ENCODE measurements around the gene NOX4. TPM values are rescaled to one million over a fixed set of nuclear protein-coding genes. Genes with fewer than 3 reads are reported as not detected.
"Not testable (repeated sequence)": the region's sequence is repeated elsewhere in the genome, so short reads cannot be mapped to it uniquely, and the experiment has no call there.

Gene NOX4
- total RNA-seq, 2 experiments from 2014 or later = not detected

DNA sequence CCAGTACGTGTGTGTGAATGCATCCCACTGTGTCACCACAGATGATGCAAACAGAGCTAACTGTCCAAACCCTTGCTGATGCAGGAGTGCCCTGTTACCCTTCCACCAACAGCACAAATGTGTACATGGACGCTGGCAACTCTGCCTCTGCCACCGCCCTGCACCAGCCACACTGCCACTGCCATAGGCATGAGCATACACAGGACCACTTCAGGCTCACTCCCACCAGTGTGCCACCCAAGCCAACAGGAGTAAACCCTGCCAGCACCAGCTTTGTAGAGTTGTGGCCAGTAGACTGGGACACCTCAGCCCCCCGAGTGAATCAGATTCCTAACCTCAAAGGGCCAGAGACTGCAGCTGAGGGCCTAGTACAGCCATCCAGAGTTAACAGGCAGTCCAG is 34.0 kb downstream of the NOX4 start:
- ChIA-PET POLR2A (no interaction called here), CTCF (interaction anchor here (0.7 kb wide), 1 partner anchor 26 kb away, joined by 3 read pairs; no protein-coding TSS in a partner anchor)
- no peak for DNase-seq
- Mint-ChIP-seq H3K4me1 (no peaks in the 10 kb centered on the region), H3K9me3 (ENCODE audit: low read depth) (peaks cover 3% of the 10 kb centered on the region), H3K36me3 (ENCODE audit: low read depth) (no peaks in the 10 kb centered on the region), H3K27me3 (no peaks in the 10 kb centered on the region), H3K4me3 (no peak overlapping the region), H3K27ac (no peak overlapping the region)
- ATAC-seq = no peak
- intact Hi-C loops (cut with DNase I, micrococcal nuclease) = loop anchor here in 1 of 2 experiments (10.0 kb wide), 1 partner anchor 58 kb away; no protein-coding TSS in a partner anchor

GRCh38 chr11:89456681-89457080 is 34.5 kb downstream of the NOX4 start:
- no peak overlapping the region for H3K27ac Mint-ChIP-seq
- CTCF ChIA-PET = no interaction called here
- POLR2A ChIA-PET = no interaction called here
- H3K36me3 Mint-ChIP-seq (ENCODE audit: low read depth) = no peaks in the 10 kb centered on the region
- no peak for DNase-seq
- no peak overlapping the region for H3K4me3 Mint-ChIP-seq
- intact Hi-C loops (cut with DNase I, micrococcal nuclease) = loop anchor here in 1 of 2 experiments (10.0 kb wide), 1 partner anchor 58 kb away; no protein-coding TSS in a partner anchor
- H3K4me1 Mint-ChIP-seq = no peaks in the 10 kb centered on the region
- no peaks in the 10 kb centered on the region for H3K27me3 Mint-ChIP-seq
- H3K9me3 Mint-ChIP-seq (ENCODE audit: low read depth) = peaks cover 3% of the 10 kb centered on the region
- no peak for ATAC-seq

- H3K4me3 Mint-ChIP-seq = no peak overlapping the region
- ChIA-PET CTCF (interaction anchor here (0.7 kb wide), 1 partner anchor 126 kb away, joined by 3 read pairs; no protein-coding TSS in a partner anchor), POLR2A (no interaction called here)
- H3K27me3 Mint-ChIP-seq = no peaks in the 10 kb centered on the region
- no peak for ATAC-seq
- H3K9me3 Mint-ChIP-seq (ENCODE audit: low read depth) = peaks cover 3% of the 10 kb centered on the region
- no peaks in the 10 kb centered on the region for H3K36me3 Mint-ChIP-seq (ENCODE audit: low read depth)
- H3K4me1 Mint-ChIP-seq = no peaks in the 10 kb centered on the region
- DNase-seq = no peak
- H3K27ac Mint-ChIP-seq = no peak overlapping the region
- intact Hi-C loops (cut with DNase I, micrococcal nuclease) = loop anchor here in 1 of 2 experiments (10.0 kb wide), 1 partner anchor 62 kb away; no protein-coding TSS in a partner anchor
These were observed 38.4 kb downstream of the NOX4 start for GRCh38 chr11:89452780-89453179.

- ChIA-PET CTCF (no interaction called here), POLR2A (no interaction called here)
- Mint-ChIP-seq H3K27ac (no peak overlapping the region), H3K4me1 (no peaks in the 10 kb centered on the region), H3K27me3 (no peaks in the 10 kb centered on the region), H3K9me3 (ENCODE audit: low read depth) (no peaks in the 10 kb centered on the region), H3K4me3 (no peak overlapping the region), H3K36me3 (ENCODE audit: low read depth) (no peaks in the 10 kb centered on the region)
- no peak for DNase-seq
- no peak for ATAC-seq
- intact Hi-C loops (cut with DNase I, micrococcal nuclease) = loop anchor here in 1 of 2 experiments (10.0 kb wide), 1 partner anchor 57 kb away; no protein-coding TSS in a partner anchor
These were observed 43.3 kb downstream of the NOX4 start for GRCh38 chr11:89447845-89448244.

GRCh38 chr11:89443361-89444322 is 47.5 kb downstream of the NOX4 start:
- no peak for DNase-seq

DNA sequence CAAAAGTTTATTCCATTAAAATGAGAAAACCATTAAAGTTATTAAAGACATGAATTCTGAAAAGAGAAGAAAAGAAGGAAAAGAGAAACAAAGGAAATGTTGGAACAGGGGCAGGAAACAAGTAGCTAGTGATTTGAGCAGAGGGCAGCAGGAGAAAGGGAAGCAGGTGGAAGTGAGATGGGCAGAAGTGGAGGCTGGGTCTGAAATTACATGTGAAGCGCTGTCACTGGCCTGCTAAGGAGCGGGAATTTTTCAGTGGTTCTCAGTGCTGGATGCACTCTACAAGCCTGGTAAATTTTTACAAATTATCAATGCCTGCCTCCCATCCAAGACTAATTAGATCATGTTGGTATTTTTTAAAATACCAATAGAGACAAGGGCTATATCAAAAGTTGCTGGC is 48.4 kb downstream of the NOX4 start:
- no peak for ATAC-seq
- no peak for DNase-seq
- no peaks in the 10 kb centered on the region for H3K4me1 Mint-ChIP-seq
- no peaks in the 10 kb centered on the region for H3K9me3 Mint-ChIP-seq (ENCODE audit: low read depth)
- no peaks in the 10 kb centered on the region for H3K27me3 Mint-ChIP-seq
- H3K36me3 Mint-ChIP-seq (ENCODE audit: low read depth) = no peaks in the 10 kb centered on the region
- POLR2A ChIA-PET = no interaction called here
- CTCF ChIA-PET = no interaction called here
- no peak overlapping the region for H3K27ac Mint-ChIP-seq
- no peak overlapping the region for H3K4me3 Mint-ChIP-seq
- intact Hi-C loops (cut with DNase I, micrococcal nuclease) = loop anchor here in 1 of 2 experiments (10.0 kb wide), 1 partner anchor 62 kb away; no protein-coding TSS in a partner anchor

More at GRCh38 chr11:89443361-89444322, 47.5 kb downstream of the NOX4 start:
- intact Hi-C loops (cut with DNase I, micrococcal nuclease) = loop anchor here in 1 of 2 experiments (10.0 kb wide), 1 partner anchor 61 kb away; no protein-coding TSS in a partner anchor
- no peaks in the 10 kb centered on the region for H3K36me3 Mint-ChIP-seq (ENCODE audit: low read depth)
- no peak overlapping the region for H3K4me3 Mint-ChIP-seq
- H3K4me1 Mint-ChIP-seq = no peaks in the 10 kb centered on the region
- ChIA-PET CTCF (no interaction called here), POLR2A (no interaction called here)
- H3K9me3 Mint-ChIP-seq (ENCODE audit: low read depth) = no peaks in the 10 kb centered on the region
- H3K27ac Mint-ChIP-seq = no peak overlapping the region
- ATAC-seq = no peak
- no peaks in the 10 kb centered on the region for H3K27me3 Mint-ChIP-seq

DNA sequence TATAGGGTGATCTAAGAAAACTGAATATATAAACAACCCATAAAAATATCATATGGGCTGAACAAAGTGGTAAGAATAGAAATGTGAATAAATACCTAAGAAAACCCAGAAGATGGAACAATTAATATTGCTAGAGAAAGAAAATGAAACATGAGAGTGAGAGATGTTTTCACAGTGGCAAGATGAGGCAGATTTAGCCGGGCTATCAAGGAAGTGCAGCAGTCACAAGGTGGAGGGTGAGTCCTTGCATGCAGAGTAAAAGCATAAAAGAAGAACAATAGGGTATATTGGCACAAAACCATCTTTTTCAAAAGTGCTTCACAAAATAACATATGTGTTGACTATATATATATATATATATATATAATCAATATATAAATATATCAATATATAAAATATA is 49.6 kb downstream of the NOX4 start:
- intact Hi-C loops (cut with DNase I, micrococcal nuclease) = loop anchor here in 1 of 2 experiments (10.0 kb wide), 1 partner anchor 63 kb away; no protein-coding TSS in a partner anchor
- H3K36me3 Mint-ChIP-seq (ENCODE audit: low read depth) = no peaks in the 10 kb centered on the region
- no peak overlapping the region for H3K27ac Mint-ChIP-seq
- H3K9me3 Mint-ChIP-seq (ENCODE audit: low read depth) = no peaks in the 10 kb centered on the region
- no peaks in the 10 kb centered on the region for H3K4me1 Mint-ChIP-seq
- H3K4me3 Mint-ChIP-seq = no peak overlapping the region
- DNase-seq = no peak
- H3K27me3 Mint-ChIP-seq = no peaks in the 10 kb centered on the region
- ChIA-PET POLR2A (no interaction called here), CTCF (no interaction called here)
- no peak for ATAC-seq

DNA sequence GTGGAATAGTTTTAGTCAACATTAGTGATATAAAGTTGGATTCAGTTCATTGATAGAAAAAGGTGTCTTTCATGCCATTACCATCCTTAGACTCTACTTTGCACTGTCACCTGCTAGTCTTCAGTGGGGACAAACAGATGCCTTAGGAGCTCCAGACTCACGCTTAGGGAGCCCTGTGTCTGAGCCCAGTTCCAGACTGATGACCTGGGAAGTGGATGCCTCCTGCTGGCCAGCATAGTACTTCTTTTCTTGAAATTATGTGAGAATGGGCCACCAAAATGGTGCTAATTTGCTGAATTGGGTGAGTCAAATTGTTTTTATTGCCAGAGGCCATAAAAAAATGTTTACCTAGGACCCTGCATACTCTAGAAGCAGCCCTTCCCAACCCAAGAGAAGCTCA is 53.9 kb downstream of the NOX4 start:
- ChIA-PET POLR2A (no interaction called here), CTCF (no interaction called here)
- H3K9me3 Mint-ChIP-seq (ENCODE audit: low read depth) = no peaks in the 10 kb centered on the region
- H3K4me1 Mint-ChIP-seq = no peaks in the 10 kb centered on the region
- DNase-seq = no peak
- no peak overlapping the region for H3K4me3 Mint-ChIP-seq
- H3K27me3 Mint-ChIP-seq = no peaks in the 10 kb centered on the region
- no peak overlapping the region for H3K27ac Mint-ChIP-seq
- peak; percentile 30 for ATAC-seq
- no peaks in the 10 kb centered on the region for H3K36me3 Mint-ChIP-seq (ENCODE audit: low read depth)
- intact Hi-C loops (cut with DNase I, micrococcal nuclease) = no loop called here

DNA sequence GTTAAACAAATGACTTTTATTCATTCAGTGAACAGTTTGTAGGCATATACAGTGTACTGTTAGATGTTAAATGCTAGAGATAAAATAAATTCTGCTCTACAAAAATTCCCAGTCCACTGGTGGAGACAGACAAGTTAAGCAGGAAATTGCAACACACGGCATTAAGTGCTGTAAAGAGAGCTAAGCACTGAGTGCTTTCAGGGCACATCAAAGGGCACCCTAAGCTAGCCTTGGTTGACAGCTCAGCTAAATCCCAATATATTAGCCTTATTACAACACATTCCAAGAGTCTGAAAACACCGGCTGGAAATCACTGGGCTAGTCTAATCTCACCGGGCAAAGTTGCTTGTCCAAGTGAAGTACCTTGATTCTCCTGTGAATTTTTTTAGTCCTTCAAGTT is 55.1 kb downstream of the NOX4 start:
- H3K9me3 Mint-ChIP-seq (ENCODE audit: low read depth) = no peaks in the 10 kb centered on the region
- no peak overlapping the region for H3K4me3 Mint-ChIP-seq
- H3K27ac Mint-ChIP-seq = no peak overlapping the region
- intact Hi-C loops (cut with DNase I, micrococcal nuclease) = no loop called here
- H3K27me3 Mint-ChIP-seq = no peaks in the 10 kb centered on the region
- DNase-seq = no peak
- ChIA-PET CTCF (no interaction called here), POLR2A (no interaction called here)
- no peak for ATAC-seq
- H3K4me1 Mint-ChIP-seq = no peaks in the 10 kb centered on the region
- H3K36me3 Mint-ChIP-seq (ENCODE audit: low read depth) = no peaks in the 10 kb centered on the region

DNA sequence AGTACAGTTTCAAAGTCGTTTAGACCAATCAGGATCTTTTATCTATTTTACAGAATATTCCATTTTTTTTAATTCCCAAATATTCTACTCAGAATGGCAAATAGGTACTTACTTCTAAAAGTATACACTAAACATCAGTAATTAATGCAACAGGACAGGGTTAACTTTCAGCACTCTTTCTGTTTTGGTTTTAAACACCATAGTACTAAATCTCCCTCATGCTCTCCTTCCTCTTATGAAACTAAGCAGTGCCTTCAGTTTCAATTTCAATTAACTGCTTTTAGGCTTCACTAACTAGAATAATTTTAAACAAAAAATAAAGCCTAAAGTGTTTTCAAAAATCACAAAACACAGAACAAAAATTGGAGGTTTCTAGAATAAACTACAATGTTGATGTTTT is 57.9 kb downstream of the NOX4 start:
- no peaks in the 10 kb centered on the region for H3K9me3 Mint-ChIP-seq (ENCODE audit: low read depth)
- no peaks in the 10 kb centered on the region for H3K36me3 Mint-ChIP-seq (ENCODE audit: low read depth)
- DNase-seq = no peak
- no peaks in the 10 kb centered on the region for H3K4me1 Mint-ChIP-seq
- intact Hi-C loops (cut with DNase I, micrococcal nuclease) = no loop called here
- ChIA-PET CTCF (no interaction called here), POLR2A (no interaction called here)
- no peak for ATAC-seq
- H3K4me3 Mint-ChIP-seq = no peak overlapping the region
- H3K27ac Mint-ChIP-seq = no peak overlapping the region
- H3K27me3 Mint-ChIP-seq = no peaks in the 10 kb centered on the region

- CTCF ChIA-PET; H3K27ac Mint-ChIP-seq; POLR2A ChIA-PET; H3K4me1 Mint-ChIP-seq; H3K36me3 Mint-ChIP-seq (ENCODE audit: low read depth); H3K27me3 Mint-ChIP-seq; intact Hi-C loops (cut with DNase I, micrococcal nuclease); DNase-seq; H3K4me3 Mint-ChIP-seq; ATAC-seq; H3K9me3 Mint-ChIP-seq (ENCODE audit: low read depth): not testable (repeated sequence)
These were observed 59.0 kb downstream of the NOX4 start for GRCh38 chr11:89432182-89432581.

DNA sequence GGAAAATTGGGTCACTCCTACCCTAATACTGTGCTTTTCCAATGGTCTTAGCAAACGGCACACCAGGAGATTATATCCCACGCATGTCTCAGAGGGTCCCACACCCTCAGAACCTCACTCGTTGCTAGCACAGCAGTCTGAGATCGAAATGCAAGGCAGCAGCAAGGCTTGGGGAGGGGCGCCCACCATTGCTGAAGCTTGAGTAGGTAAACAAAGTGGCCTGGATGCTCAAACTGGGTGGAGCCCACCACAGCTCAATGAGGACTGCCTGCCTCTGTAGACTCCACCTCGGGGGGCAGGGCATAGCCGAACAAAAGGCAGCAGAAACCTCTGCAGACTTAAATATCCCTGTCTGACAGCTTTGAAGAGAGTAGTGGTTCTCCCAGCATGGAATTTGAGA is 64.7 kb downstream of the NOX4 start:
- POLR2A ChIA-PET; H3K9me3 Mint-ChIP-seq (ENCODE audit: low read depth); H3K4me1 Mint-ChIP-seq; H3K27ac Mint-ChIP-seq; intact Hi-C loops (cut with DNase I, micrococcal nuclease); H3K36me3 Mint-ChIP-seq (ENCODE audit: low read depth); H3K4me3 Mint-ChIP-seq; H3K27me3 Mint-ChIP-seq; DNase-seq; ATAC-seq: not testable (repeated sequence)
- CTCF ChIA-PET = interaction anchor here (0.6 kb wide), 1 partner anchor 65 kb away, joined by 3 read pairs; no protein-coding TSS in a partner anchor
